ENCODE results near the gene MAN1A1. TPM values are rescaled to one million over a fixed set of nuclear protein-coding genes. Genes with fewer than 3 reads are reported as not detected.
"Not testable (repeated sequence)": the region's sequence is repeated elsewhere in the genome, so short reads cannot be mapped to it uniquely, and the experiment has no call there.

The MAN1A1 gene
- total RNA-seq, 2 donors from 2014 or later: 17.9 to 27.9 TPM

GRCh38 chr6:119297049-119297448 lies 52.5 kb downstream of the MAN1A1 start:
- Histone ChIP-seq H3K27ac (no peak overlapping the region), H3K4me1 (replicated peaks) (no peaks in the 10 kb centered on the region), H3K4me3 (no peak overlapping the region), H3K36me3 (no peaks in the 10 kb centered on the region), H3K27me3 (replicated peaks; ENCODE audit: insufficient read depth) (no peaks in the 10 kb centered on the region), H3K9me3 (no peaks in the 10 kb centered on the region)
- DNase-seq (ENCODE audit: low spot score): no peak
- TF ChIP-seq POLR2A (IDR thresholded peaks at IDR 0.05) (no peak), CTCF (IDR thresholded peaks at IDR 0.05) (no peak), POLR2AphosphoS5 (IDR thresholded peaks at IDR 0.05) (no peak)
- intact Hi-C loops (cut with DNase I): no loop called here

GRCh38 chr6:119296036-119297035 lies 53.2 kb downstream of the MAN1A1 start:
- TF ChIP-seq POLR2A (IDR thresholded peaks at IDR 0.05) (no peak), CTCF (IDR thresholded peaks at IDR 0.05) (no peak), POLR2AphosphoS5 (IDR thresholded peaks at IDR 0.05) (no peak)
- H3K36me3 ChIP-seq: no peaks in the 10 kb centered on the region
- WGBS: 55% methylated on average over 4 of the region's 4 CpGs
- no peak for DNase-seq (ENCODE audit: low spot score)
- H3K27ac ChIP-seq: no peak overlapping the region
- H3K4me3 ChIP-seq: no peak overlapping the region
- no peaks in the 10 kb centered on the region for H3K4me1 ChIP-seq (replicated peaks)
- H3K27me3 ChIP-seq (replicated peaks; ENCODE audit: insufficient read depth): no peaks in the 10 kb centered on the region
- H3K9me3 ChIP-seq: no peaks in the 10 kb centered on the region
- intact Hi-C loops (cut with DNase I): no loop called here

GRCh38 chr6:119294984-119295383 lies 54.6 kb downstream of the MAN1A1 start:
- no peak overlapping the region for H3K27ac ChIP-seq
- DNase-seq (ENCODE audit: low spot score): no peak
- no peak overlapping the region for H3K4me3 ChIP-seq
- no peaks in the 10 kb centered on the region for H3K4me1 ChIP-seq (replicated peaks)
- H3K36me3 ChIP-seq: no peaks in the 10 kb centered on the region
- H3K27me3 ChIP-seq (replicated peaks; ENCODE audit: insufficient read depth): no peaks in the 10 kb centered on the region
- TF ChIP-seq CTCF (IDR thresholded peaks at IDR 0.05): no peak
- no peak for TF ChIP-seq POLR2A (IDR thresholded peaks at IDR 0.05)
- TF ChIP-seq POLR2AphosphoS5 (IDR thresholded peaks at IDR 0.05): no peak
- WGBS: 80% methylated on average over 4 of the region's 4 CpGs
- no peaks in the 10 kb centered on the region for H3K9me3 ChIP-seq
- intact Hi-C loops (cut with DNase I): no loop called here

GRCh38 chr6:119291060-119291459 lies 58.5 kb downstream of the MAN1A1 start:
- H3K36me3 ChIP-seq; intact Hi-C loops (cut with DNase I); H3K27ac ChIP-seq; H3K9me3 ChIP-seq; H3K4me3 ChIP-seq; H3K4me1 ChIP-seq (replicated peaks); DNase-seq (ENCODE audit: low spot score); H3K27me3 ChIP-seq (replicated peaks; ENCODE audit: insufficient read depth): not testable (repeated sequence)
- WGBS: 90% methylated on average over 3 of the region's 3 CpGs

- no peak for DNase-seq (ENCODE audit: low spot score)
- WGBS: 48% methylated on average over 2 of the region's 2 CpGs
- intact Hi-C loops (cut with DNase I): no loop called here
- Histone ChIP-seq H3K27me3 (replicated peaks; ENCODE audit: insufficient read depth) (no peaks in the 10 kb centered on the region), H3K27ac (no peak overlapping the region), H3K36me3 (no peaks in the 10 kb centered on the region), H3K9me3 (no peaks in the 10 kb centered on the region), H3K4me3 (no peak overlapping the region), H3K4me1 (replicated peaks) (no peaks in the 10 kb centered on the region)
- no peak for TF ChIP-seq POLR2A (IDR thresholded peaks at IDR 0.05)
- no peak for TF ChIP-seq CTCF (IDR thresholded peaks at IDR 0.05)
- TF ChIP-seq POLR2AphosphoS5 (IDR thresholded peaks at IDR 0.05): no peak
These were observed 59.3 kb downstream of the MAN1A1 start for GRCh38 chr6:119290306-119290705.

All from prostate gland (tissue), 2 donors.